H9 (cell line): ENCODE results near the gene CREB3L2. TPM values are rescaled to one million over a fixed set of nuclear protein-coding genes. Genes with fewer than 3 reads are reported as not detected.
A peak's percentile ranks its signal among the peaks of the same experiment; 100 is the strongest.

Source experiments
- DNase-seq: peaks from one replicate; pipeline ENCODE4 v3.0.0-alpha.2; 2017
- H2AFZ ChIP-seq: one replicate; pipeline ENCODE4 v1.6.1; 2013; ENCODE audit warnings: mild to moderate bottlenecking, low read length, control low read depth, moderate library complexity
- H2AK5ac ChIP-seq: 2 replicates; pipeline ENCODE4 v1.6.1; 2013; ENCODE audit warnings: low read length, control low read depth, mixed read lengths; ENCODE audit not compliant: insufficient read length
- H2BK120ac ChIP-seq: one replicate; pipeline ENCODE4 v1.6.1; 2013; ENCODE audit warnings: low read depth, mild to moderate bottlenecking, low read length, control low read depth, inconsistent platforms; ENCODE audit not compliant: poor library complexity, severe bottlenecking
- H2BK12ac ChIP-seq: 2 replicates; pipeline ENCODE4 v1.6.1; 2013; ENCODE audit warnings: low read length, control low read depth, mixed read lengths, low read depth; ENCODE audit not compliant: insufficient read length
- H2BK15ac ChIP-seq: 2 replicates; pipeline ENCODE4 v1.6.1; 2013; ENCODE audit warnings: low read depth, low read length, control low read depth
- H2BK20ac ChIP-seq: one replicate; pipeline ENCODE4 v1.6.1; 2013; ENCODE audit warnings: low read depth, mild to moderate bottlenecking, low read length, control low read depth, inconsistent platforms; ENCODE audit not compliant: poor library complexity, severe bottlenecking
- H2BK5ac ChIP-seq: 2 replicates; pipeline ENCODE4 v1.6.1; 2013; ENCODE audit warnings: low read length, control low read depth, mixed read lengths; ENCODE audit not compliant: insufficient read length
- H3K14ac ChIP-seq: 2 replicates; pipeline ENCODE4 v1.6.1; 2013; ENCODE audit warnings: low read length, control low read depth; ENCODE audit not compliant: insufficient read depth
- H3K18ac ChIP-seq: 2 replicates; pipeline ENCODE4 v1.6.1; 2013; ENCODE audit warnings: low read depth, mild to moderate bottlenecking, mixed read lengths, low read length, control low read depth; ENCODE audit not compliant: insufficient read length
- H3K23ac ChIP-seq: 2 replicates; pipeline ENCODE4 v1.6.1; 2013; ENCODE audit warnings: low read length, control low read depth, mixed read lengths, low read depth; ENCODE audit not compliant: insufficient read length
- H3K23me2 ChIP-seq: 2 replicates; pipeline ENCODE4 v1.6.1; 2013; ENCODE audit warnings: low read depth, mild to moderate bottlenecking, mixed read lengths, low read length, control low read depth; ENCODE audit not compliant: insufficient read length, poor library complexity, severe bottlenecking
- H3K27ac ChIP-seq: 2 replicates; pipeline ENCODE4 v1.5.1; 2013; ENCODE audit warnings: low read length, control low read depth, mixed read lengths, low read depth; ENCODE audit not compliant: insufficient read length
- H3K27me3 ChIP-seq: 2 replicates; pipeline ENCODE4 v1.6.1; 2013; ENCODE audit warnings: low read length, control low read depth, inconsistent platforms; ENCODE audit not compliant: insufficient read depth
- H3K4ac ChIP-seq: 2 replicates; pipeline ENCODE4 v1.6.1; 2013; ENCODE audit warnings: low read depth, mild to moderate bottlenecking, control low read depth, inconsistent platforms, low read length, moderate library complexity
- H3K4me1 ChIP-seq: 2 replicates; pipeline ENCODE4 v1.6.1; 2013; ENCODE audit warnings: low read length, control low read depth, inconsistent platforms; ENCODE audit not compliant: insufficient read depth
- H3K4me2 ChIP-seq: 2 replicates; pipeline ENCODE4 v1.6.1; 2013; ENCODE audit warnings: low read length, control low read depth, mixed read lengths; ENCODE audit not compliant: insufficient read length, insufficient read depth
- H3K56ac ChIP-seq: 2 replicates; pipeline ENCODE4 v1.6.1; 2013; ENCODE audit warnings: low read depth, mild to moderate bottlenecking, mixed read lengths, low read length, control low read depth; ENCODE audit not compliant: insufficient read length
- H3K79me1 ChIP-seq: 2 replicates; pipeline ENCODE4 v1.6.1; 2013; ENCODE audit warnings: low read depth, mild to moderate bottlenecking, moderate library complexity, low read length, control low read depth, inconsistent platforms; ENCODE audit not compliant: insufficient read depth, poor library complexity, severe bottlenecking
- H3K79me2 ChIP-seq: 2 replicates; pipeline ENCODE4 v1.6.1; 2013; ENCODE audit warnings: low read length, control low read depth, inconsistent platforms; ENCODE audit not compliant: insufficient read depth
- H3K9ac ChIP-seq: 2 replicates; pipeline ENCODE4 v1.6.1; 2013; ENCODE audit warnings: low read length, control low read depth, mixed read lengths; ENCODE audit not compliant: insufficient read length; ENCODE audit errors: extremely low read depth
- H3K9me3 ChIP-seq: one replicate; pipeline ENCODE4 v1.6.1; 2013; ENCODE audit warnings: low read depth, low read length, inconsistent platforms; ENCODE audit not compliant: control insufficient read depth
- H3T11ph ChIP-seq: one replicate; pipeline ENCODE4 v1.6.1; 2013; ENCODE audit warnings: mild to moderate bottlenecking, low read length, control low read depth, inconsistent platforms
- H4K20me1 ChIP-seq: one replicate; pipeline ENCODE4 v1.6.1; 2013; ENCODE audit not compliant: control insufficient read depth, insufficient read length, insufficient read depth
- H4K5ac ChIP-seq: 2 replicates; pipeline ENCODE4 v1.6.1; 2013; ENCODE audit warnings: low read depth, mild to moderate bottlenecking, mixed read lengths, low read length, control low read depth; ENCODE audit not compliant: insufficient read length
- H4K8ac ChIP-seq: replicated peaks from 2 replicates; pipeline ENCODE4 v1.6.1; 2013; ENCODE audit warnings: low read length, control low read depth, mixed read lengths, low read depth; ENCODE audit not compliant: insufficient read length
- H4K91ac ChIP-seq: 2 replicates; pipeline ENCODE4 v1.6.1; 2013; ENCODE audit warnings: low read depth, mild to moderate bottlenecking, moderate library complexity, mixed read lengths, low read length, control low read depth; ENCODE audit not compliant: insufficient read length
- H3K27ac Mint-ChIP-seq, 3 experiments: 2 replicates in 2 of 3; 3 replicates in 1 of 3; pipeline ENCODE4 v1.8.0; 2020 to 2021; ENCODE audit warnings: mixed read lengths in 3 of 3, mild to moderate bottlenecking in 1 of 3, moderate library complexity in 1 of 3
- H3K27me3 Mint-ChIP-seq: 2 replicates; pipeline ENCODE4 v1.8.0; 2021; ENCODE audit warnings: low read depth, mild to moderate bottlenecking, moderate library complexity, mixed read lengths
- H3K36me3 Mint-ChIP-seq, 3 experiments: 2 replicates in 2 of 3; 3 replicates in 1 of 3; pipeline ENCODE4 v1.8.0; 2020 to 2021; ENCODE audit warnings: low read depth in 3 of 3, mixed read lengths in 3 of 3; ENCODE audit not compliant: insufficient read depth in 1 of 3
- H3K4me1 Mint-ChIP-seq, 2 experiments: 2 replicates each; pipeline ENCODE4 v1.8.0; 2020; ENCODE audit warnings: mixed read lengths in 2 of 2
- H3K4me3 Mint-ChIP-seq, 2 experiments: 2 replicates in 1 of 2; 3 replicates in 1 of 2; pipeline ENCODE4 v1.8.0; 2020 to 2021; ENCODE audit warnings: mild to moderate bottlenecking in 2 of 2, mixed read lengths in 2 of 2, moderate library complexity in 1 of 2
- H3K9me3 Mint-ChIP-seq, 2 experiments: 2 replicates in 1 of 2; 3 replicates in 1 of 2; pipeline ENCODE4 v1.8.0; 2020; ENCODE audit warnings: mild to moderate bottlenecking in 2 of 2, mixed read lengths in 2 of 2, moderate library complexity in 1 of 2
- CTCF ChIP-seq: fragments of 200-600 bp; sonication (generic); conservative IDR thresholded peaks from 3 replicates; pipeline ENCODE4 v1.8.0; 2021; ENCODE audit warnings: antibody characterized with exemption, mild to moderate bottlenecking
- WGBS: extraction: QIAGEN DNeasy Blood & Tissue Kit; methylation state at CpG from one replicate; pipeline ENCODE4 v1.1.7; 2013; ENCODE audit warnings: missing lambda C conversion rate, low lambda C conversion rate, mixed read lengths; ENCODE audit not compliant: insufficient read length; ENCODE audit errors: extremely low coverage; 5-methylcytosine and 5-hydroxymethylcytosine counted together
- total RNA-seq: library from RNA; stranded (reverse); gene quantifications from 2 replicates; pipeline ENCODE4 v1.2.1, GENCODE V29; 2021

The CREB3L2 gene
- total RNA-seq, 1 experiment from 2014 or later = 60.7 TPM

- peaks cover 26 to 44% of the 10 kb centered on the region in 2 experiments for H3K4me1 Mint-ChIP-seq
- no CpG with 5 or more reads among the region's 3 CpGs for WGBS
- H3K4ac ChIP-seq = no peak overlapping the region
These were observed 14.9 kb downstream of the CREB3L2 start for GRCh38 chr7:137987018-137987349.

More at GRCh38 chr7:137987018-137987349, 14.9 kb downstream of the CREB3L2 start:
- H2BK15ac ChIP-seq = no peak overlapping the region
- no peak overlapping the region for H3K9ac ChIP-seq
- H2BK20ac ChIP-seq = no peak overlapping the region
- no peak overlapping the region for H3K23ac ChIP-seq
- no peak overlapping the region for H3K4me2 ChIP-seq
- H4K8ac ChIP-seq = no peak overlapping the region
- no peak overlapping the region for H3K18ac ChIP-seq
- no peak for DNase-seq
- H2BK120ac ChIP-seq = no peak overlapping the region
- H3K4me1 ChIP-seq = peaks cover 14% of the 10 kb centered on the region; the same call in 1 of the 2 replicates
- no peak overlapping the region for H2AK5ac ChIP-seq
- Mint-ChIP-seq H3K27ac (peak overlapping the region; percentile 64 to 82 (median 73); a peak in 5 of 7 replicates), H3K4me3 (no peak overlapping the region), H3K27me3 (no peaks in the 10 kb centered on the region), H3K9me3 (peaks cover 0 to 10% of the 10 kb centered on the region in 2 experiments; a peak in 4 of 5 replicates), H3K36me3 (peaks cover 24 to 26% (median 24%) of the 10 kb centered on the region in 3 experiments)
- no peak overlapping the region for H3K56ac ChIP-seq
- H2AFZ ChIP-seq = no peak overlapping the region
- no peak overlapping the region for H2BK12ac ChIP-seq
- no peak overlapping the region for H2BK5ac ChIP-seq
- no peaks in the 10 kb centered on the region for H3K9me3 ChIP-seq
- H3K14ac ChIP-seq = no peak overlapping the region
- TF ChIP-seq CTCF = no peak
- no peak overlapping the region for H3T11ph ChIP-seq
- H3K79me2 ChIP-seq = peaks cover 18% of the 10 kb centered on the region; the same call in 1 of the 2 replicates
- H3K27me3 ChIP-seq = no peaks in the 10 kb centered on the region
- no peak overlapping the region for H3K27ac ChIP-seq
- no peak overlapping the region for H4K5ac ChIP-seq
- peaks cover 8% of the 10 kb centered on the region for H3K79me1 ChIP-seq
- peaks cover 2% of the 10 kb centered on the region for H4K20me1 ChIP-seq
- no peak overlapping the region for H4K91ac ChIP-seq
- H3K23me2 ChIP-seq = no peaks in the 10 kb centered on the region
